ENCODE results near the gene ST8SIA5.

The ST8SIA5 gene

GRCh38 chr18:46696702-46697101 is 60.2 kb downstream of the ST8SIA5 start:
- no peak for TF ChIP-seq CTCF (IDR thresholded peaks at IDR 0.05; ENCODE audit: low read depth, low read length, missing control alignments)
- DNase-seq (ENCODE audit: low read depth): no peak
- no peak overlapping the region for H3K4me3 ChIP-seq (ENCODE audit: low read depth, low read length)
- in situ Hi-C loops (cut with HindIII; ENCODE audit: low sequenced_read_pairs): no loop called here

GRCh38 chr18:46696268-46696667 is 60.6 kb downstream of the ST8SIA5 start:
- H3K4me3 ChIP-seq (ENCODE audit: low read depth, low read length): no peak overlapping the region
- no peak for DNase-seq (ENCODE audit: low read depth)
- in situ Hi-C loops (cut with HindIII; ENCODE audit: low sequenced_read_pairs): no loop called here
- no peak for TF ChIP-seq CTCF (IDR thresholded peaks at IDR 0.05; ENCODE audit: low read depth, low read length, missing control alignments)

GRCh38 chr18:46693996-46694395 is 62.9 kb downstream of the ST8SIA5 start:
- TF ChIP-seq CTCF (IDR thresholded peaks at IDR 0.05; ENCODE audit: low read depth, low read length, missing control alignments): no peak
- no peak overlapping the region for H3K4me3 ChIP-seq (ENCODE audit: low read depth, low read length)
- DNase-seq (ENCODE audit: low read depth): no peak
- in situ Hi-C loops (cut with HindIII; ENCODE audit: low sequenced_read_pairs): no loop called here

GRCh38 chr18:46688853-46689525 is 67.9 kb downstream of the ST8SIA5 start:
- TF ChIP-seq CTCF (IDR thresholded peaks at IDR 0.05; ENCODE audit: low read depth, low read length, missing control alignments): no peak
- DNase-seq (ENCODE audit: low read depth): no peak
- in situ Hi-C loops (cut with HindIII; ENCODE audit: low sequenced_read_pairs): no loop called here
- H3K4me3 ChIP-seq (ENCODE audit: low read depth, low read length): no peak overlapping the region

GRCh38 chr18:46686186-46686585 is 70.7 kb downstream of the ST8SIA5 start:
- TF ChIP-seq CTCF (IDR thresholded peaks at IDR 0.05; ENCODE audit: low read depth, low read length, missing control alignments): no peak
- no peak overlapping the region for H3K4me3 ChIP-seq (ENCODE audit: low read depth, low read length)
- in situ Hi-C loops (cut with HindIII; ENCODE audit: low sequenced_read_pairs): no loop called here

GRCh38 chr18:46683252-46683651 is 73.6 kb downstream of the ST8SIA5 start:
- in situ Hi-C loops (cut with HindIII; ENCODE audit: low sequenced_read_pairs): no loop called here
- no peak for TF ChIP-seq CTCF (IDR thresholded peaks at IDR 0.05; ENCODE audit: low read depth, low read length, missing control alignments)

More at GRCh38 chr18:46686186-46686585, 70.7 kb downstream of the ST8SIA5 start:
- DNase-seq (ENCODE audit: low read depth): no peak

More at GRCh38 chr18:46683252-46683651, 73.6 kb downstream of the ST8SIA5 start:
- H3K4me3 ChIP-seq (ENCODE audit: low read depth, low read length): no peak overlapping the region
- no peak for DNase-seq (ENCODE audit: low read depth)
